Measurements from ENCODE around the gene TJP1. TPM values are rescaled to one million over a fixed set of nuclear protein-coding genes. Genes with fewer than 3 reads are reported as not detected.
"Not testable (repeated sequence)": the region's sequence is repeated elsewhere in the genome, so short reads cannot be mapped to it uniquely, and the experiment has no call there.

TJP1 gene
- total RNA-seq, 1 experiment from 2014 or later, result 59.2 TPM

- H3K36me3 ChIP-seq, result no peaks in the 10 kb centered on the region
- H3K9me3 ChIP-seq (replicated peaks), result no peaks in the 10 kb centered on the region
- peak; percentile 83 for DNase-seq
- H3K27me3 ChIP-seq, result no peaks in the 10 kb centered on the region
- peak overlapping the region; percentile 79 for H3K27ac ChIP-seq
- H3K4me3 ChIP-seq, result peak overlapping the region; percentile 100
- H3K4me1 ChIP-seq, result peaks cover 10% of the 10 kb centered on the region
These were observed 710 bp downstream of the TJP1 start for GRCh38 chr15:29821416-29822099.

DNA sequence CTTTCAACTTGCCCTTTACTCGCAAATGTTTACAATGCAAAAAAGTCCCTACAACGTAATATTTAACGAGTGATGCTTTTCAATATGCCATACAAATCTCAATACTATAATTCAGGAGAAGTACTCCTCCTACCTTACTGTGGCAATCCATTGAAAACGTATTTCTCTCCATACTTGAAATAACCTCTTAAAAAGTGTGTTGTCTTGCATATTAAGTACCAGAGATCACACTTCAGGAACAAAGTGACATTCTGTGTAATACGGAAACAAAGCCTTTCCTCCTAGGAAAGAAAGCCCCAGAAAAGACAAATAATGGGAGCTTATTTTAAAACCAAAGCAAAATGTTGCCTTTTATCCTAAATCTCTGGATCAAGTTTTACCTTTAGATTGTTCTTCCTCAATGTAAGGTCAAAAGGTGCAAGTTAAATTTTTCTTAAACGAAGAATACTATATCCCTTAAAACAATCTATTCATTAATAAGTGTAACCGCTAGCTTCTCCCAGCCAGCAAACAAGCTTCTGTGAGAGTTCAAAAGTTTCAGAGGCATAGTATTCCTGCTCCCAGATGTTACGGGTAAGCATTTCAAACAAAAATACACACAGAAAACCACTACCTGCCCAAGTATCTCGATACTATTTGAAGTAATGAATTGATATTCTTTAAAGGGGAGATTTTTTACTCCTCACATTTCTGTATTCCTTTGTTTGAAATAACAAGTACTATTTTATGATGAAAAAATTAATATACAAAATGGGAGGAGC, 1.7 kb downstream of the TJP1 start:
- Histone ChIP-seq H3K36me3 (no peaks in the 10 kb centered on the region), H3K9me3 (replicated peaks) (no peaks in the 10 kb centered on the region), H3K4me1 (peaks cover 7% of the 10 kb centered on the region), H3K27me3 (no peaks in the 10 kb centered on the region), H3K27ac (peak overlapping the region; percentile 30), H3K4me3 (peak overlapping the region; percentile 100)
- peak in 1 of 2 experiments; percentile 31 for DNase-seq

- H3K36me3 ChIP-seq, result no peaks in the 10 kb centered on the region
- H3K4me1 ChIP-seq, result peaks cover 1% of the 10 kb centered on the region
- no peak overlapping the region for H3K27ac ChIP-seq
- peak overlapping the region; percentile 100 for H3K4me3 ChIP-seq
- no peak for DNase-seq
- no peaks in the 10 kb centered on the region for H3K27me3 ChIP-seq
- no peaks in the 10 kb centered on the region for H3K9me3 ChIP-seq (replicated peaks)
These were observed 2.3 kb downstream of the TJP1 start for GRCh38 chr15:29819979-29820378.

DNA sequence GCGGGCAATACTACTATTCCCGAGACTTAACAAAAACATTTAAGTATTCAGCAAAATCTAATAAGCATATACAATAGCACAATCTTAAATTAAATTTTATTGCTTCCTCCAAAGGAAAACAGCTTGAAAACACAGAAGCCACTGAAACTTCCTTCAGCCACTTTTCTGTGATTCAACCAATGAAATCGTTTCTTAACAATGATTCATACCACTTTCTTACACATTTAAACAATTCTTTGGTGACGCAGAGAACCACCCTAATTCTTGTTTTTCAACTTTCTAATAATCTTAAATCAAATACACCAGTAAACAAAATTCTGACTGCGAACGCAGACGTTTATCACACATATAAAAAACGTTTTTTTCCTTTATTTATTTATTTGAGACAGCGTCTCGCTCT, 4.1 kb downstream of the TJP1 start:
- DNase-seq, result no peak
- no peaks in the 10 kb centered on the region for H3K36me3 ChIP-seq
- H3K4me1 ChIP-seq, result no peaks in the 10 kb centered on the region; the same call in 1 of the 2 replicates
- no peaks in the 10 kb centered on the region for H3K27me3 ChIP-seq
- H3K4me3 ChIP-seq, result no peak overlapping the region
- H3K9me3 ChIP-seq (replicated peaks), result no peaks in the 10 kb centered on the region
- no peak overlapping the region for H3K27ac ChIP-seq

GRCh38 chr15:29817455-29817854, 4.8 kb downstream of the TJP1 start:
- not testable (repeated sequence) for H3K4me1 ChIP-seq; DNase-seq; H3K27ac ChIP-seq; H3K27me3 ChIP-seq; H3K36me3 ChIP-seq; H3K9me3 ChIP-seq (replicated peaks); H3K4me3 ChIP-seq

- Histone ChIP-seq H3K9me3 (replicated peaks) (no peaks in the 10 kb centered on the region), H3K4me3 (no peak overlapping the region), H3K36me3 (no peaks in the 10 kb centered on the region), H3K27ac (no peak overlapping the region), H3K4me1 (no peaks in the 10 kb centered on the region), H3K27me3 (no peaks in the 10 kb centered on the region)
- DNase-seq, result no peak
These were observed 7.1 kb downstream of the TJP1 start for GRCh38 chr15:29815000-29815710.

- Histone ChIP-seq H3K27ac (no peak overlapping the region), H3K4me1 (no peaks in the 10 kb centered on the region), H3K36me3 (no peaks in the 10 kb centered on the region), H3K4me3 (no peak overlapping the region), H3K27me3 (no peaks in the 10 kb centered on the region), H3K9me3 (replicated peaks) (no peaks in the 10 kb centered on the region)
- DNase-seq, result no peak
These were observed 9.3 kb downstream of the TJP1 start for GRCh38 chr15:29813009-29813408.

DNA sequence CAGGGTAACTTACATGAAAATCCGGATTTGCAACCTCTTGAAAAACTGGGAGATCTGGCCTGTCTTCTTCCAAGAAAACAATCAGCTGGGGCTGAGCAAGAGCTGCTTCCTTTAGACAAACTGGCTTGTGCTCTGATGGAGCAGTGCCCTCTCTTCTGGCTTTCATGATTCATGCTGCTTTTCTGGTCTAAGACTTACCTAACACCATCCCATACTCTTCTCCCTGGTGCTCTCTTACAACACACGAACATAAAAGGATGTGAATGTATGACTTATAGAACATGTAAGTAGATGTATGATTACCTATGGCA, 9.9 kb downstream of the TJP1 start:
- no peak overlapping the region for H3K27ac ChIP-seq
- no peaks in the 10 kb centered on the region for H3K36me3 ChIP-seq
- H3K4me1 ChIP-seq, result no peaks in the 10 kb centered on the region

DNA sequence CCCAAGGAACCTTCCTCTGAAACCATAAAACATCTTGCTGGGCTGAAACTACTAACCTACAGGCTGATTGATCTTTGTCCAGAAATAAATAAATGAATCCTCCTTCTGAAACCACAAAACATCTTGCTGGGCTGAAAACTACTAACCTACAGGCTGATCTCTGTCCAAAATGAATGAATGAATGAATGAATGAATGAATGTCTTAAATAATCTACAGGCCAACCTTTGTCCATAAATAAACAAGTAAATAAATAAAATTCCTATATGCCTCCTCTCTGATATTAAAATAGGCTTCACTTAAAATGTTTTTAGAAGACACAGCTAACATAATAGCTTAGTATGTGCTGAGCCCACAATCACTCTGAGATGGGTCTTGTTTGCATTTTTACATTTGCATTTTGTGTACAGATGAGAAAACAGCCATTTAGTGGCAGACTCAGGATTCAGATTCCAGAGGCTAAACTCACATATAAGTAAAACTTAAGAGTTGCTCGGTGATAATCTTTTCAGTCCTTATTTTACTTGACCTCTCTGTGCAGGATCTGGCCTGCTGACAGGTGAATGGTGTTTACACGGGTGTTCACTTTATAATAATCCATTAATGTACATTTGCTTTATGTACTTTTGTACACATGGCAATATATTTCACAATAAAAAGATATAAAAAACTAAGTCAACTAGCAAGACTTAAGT, 10.4 kb downstream of the TJP1 start:
- Histone ChIP-seq H3K4me3 (no peak overlapping the region), H3K27me3 (no peaks in the 10 kb centered on the region), H3K36me3 (no peaks in the 10 kb centered on the region), H3K4me1 (no peaks in the 10 kb centered on the region), H3K27ac (no peak overlapping the region), H3K9me3 (replicated peaks) (no peaks in the 10 kb centered on the region)
- no peak for DNase-seq

More for the DNA sequence above, 9.9 kb downstream of the TJP1 start:
- Histone ChIP-seq H3K27me3 (no peaks in the 10 kb centered on the region), H3K4me3 (no peak overlapping the region), H3K9me3 (replicated peaks) (no peaks in the 10 kb centered on the region)
- no peak for DNase-seq

DNA sequence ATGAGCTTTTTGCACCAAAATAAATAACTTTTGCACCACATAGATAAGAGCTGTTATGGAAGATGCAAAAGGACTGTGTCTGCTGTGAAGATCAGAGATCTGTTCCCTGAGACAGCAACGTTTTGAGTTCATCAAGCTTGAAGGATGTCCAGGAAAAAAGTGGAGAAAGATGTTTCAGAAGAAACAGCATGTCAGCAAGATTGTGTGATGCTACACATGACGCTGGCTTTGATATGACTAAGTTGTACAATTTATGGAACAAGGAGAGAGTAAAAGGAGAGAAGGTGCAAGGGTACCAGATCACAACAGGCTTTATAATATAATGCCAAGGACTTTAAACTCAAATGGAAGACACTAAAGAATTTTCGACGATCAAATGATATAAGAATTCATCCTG, 16.6 kb downstream of the TJP1 start:
- H3K9me3 ChIP-seq (replicated peaks), result no peaks in the 10 kb centered on the region
- no peak overlapping the region for H3K27ac ChIP-seq
- no peak overlapping the region for H3K4me3 ChIP-seq
- no peak for DNase-seq
- H3K36me3 ChIP-seq, result no peaks in the 10 kb centered on the region
- no peaks in the 10 kb centered on the region for H3K27me3 ChIP-seq
- peaks cover 8% of the 10 kb centered on the region for H3K4me1 ChIP-seq

DNA sequence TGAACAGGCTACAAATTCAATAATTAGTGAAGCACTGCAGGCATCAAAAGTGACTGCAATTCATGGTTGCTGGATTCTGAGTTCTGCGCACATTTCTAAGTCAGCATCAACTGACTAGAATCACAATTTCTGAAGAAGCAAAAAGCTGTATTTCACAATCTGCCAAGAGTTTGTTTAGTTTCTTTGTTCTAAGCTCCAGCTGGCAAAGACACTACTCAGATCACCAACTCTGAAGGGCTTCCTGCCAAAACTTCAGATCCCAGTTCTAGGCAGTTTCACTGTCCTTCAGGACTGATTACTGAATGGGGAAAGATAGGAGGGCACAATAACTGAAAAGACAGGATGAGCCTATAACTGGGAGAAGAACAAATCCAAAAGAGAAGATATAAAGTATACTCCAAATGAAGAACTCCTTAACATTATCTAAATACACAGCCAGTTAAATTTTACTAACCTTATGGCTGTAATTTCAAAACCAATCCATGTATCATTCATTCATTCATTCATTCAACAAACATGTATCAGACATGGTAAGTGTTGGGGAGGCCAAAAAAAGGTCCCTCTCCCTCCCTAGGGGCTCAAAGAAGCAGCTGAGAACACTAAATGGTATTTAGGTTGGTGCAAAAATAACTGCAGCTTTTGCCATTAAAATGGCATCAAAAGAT, 17.1 kb downstream of the TJP1 start:
- H3K4me3 ChIP-seq, result no peak overlapping the region
- H3K4me1 ChIP-seq, result peaks cover 8% of the 10 kb centered on the region
- H3K27ac ChIP-seq, result no peak overlapping the region
- H3K36me3 ChIP-seq, result no peaks in the 10 kb centered on the region; the same call in 1 of the 2 replicates
- no peaks in the 10 kb centered on the region for H3K27me3 ChIP-seq
- no peaks in the 10 kb centered on the region for H3K9me3 ChIP-seq (replicated peaks)
- peak in 1 of 2 experiments; percentile 47 for DNase-seq

DNA sequence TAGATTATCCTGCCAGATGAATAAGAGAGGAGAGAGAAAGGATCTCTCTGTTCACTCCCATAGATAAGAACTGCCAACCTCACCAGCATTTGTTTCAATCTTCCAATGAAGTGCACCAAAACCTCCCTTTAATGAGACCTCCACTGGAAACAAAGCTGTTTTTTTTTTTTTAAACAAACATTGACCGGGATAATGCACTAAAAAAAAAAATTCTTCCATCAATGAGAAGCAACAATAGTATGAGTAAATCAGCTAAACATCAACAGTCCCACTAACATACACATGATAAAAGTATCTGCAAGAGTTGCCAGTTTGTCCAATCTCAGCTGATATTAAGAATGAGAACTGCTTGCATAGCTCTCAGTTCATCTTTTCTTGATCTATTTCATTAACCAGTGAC, 19.9 kb downstream of the TJP1 start:
- Histone ChIP-seq H3K27ac (no peak overlapping the region), H3K4me1 (peaks cover 8% of the 10 kb centered on the region), H3K27me3 (no peaks in the 10 kb centered on the region), H3K36me3 (peaks cover 14% of the 10 kb centered on the region), H3K9me3 (replicated peaks) (no peaks in the 10 kb centered on the region), H3K4me3 (no peak overlapping the region)
- DNase-seq, result no peak

- no peaks in the 10 kb centered on the region for H3K27me3 ChIP-seq
- H3K9me3 ChIP-seq (replicated peaks), result no peaks in the 10 kb centered on the region
- H3K4me3 ChIP-seq, result no peak overlapping the region
- peaks cover 14% of the 10 kb centered on the region for H3K36me3 ChIP-seq
- H3K4me1 ChIP-seq, result peaks cover 8% of the 10 kb centered on the region
- no peak for DNase-seq
- H3K27ac ChIP-seq, result no peak overlapping the region
These were observed 21.5 kb downstream of the TJP1 start for GRCh38 chr15:29800491-29801366.

- no peaks in the 10 kb centered on the region for H3K9me3 ChIP-seq (replicated peaks)
- H3K27ac ChIP-seq, result no peak overlapping the region
- H3K4me3 ChIP-seq, result no peak overlapping the region
These were observed 22.4 kb downstream of the TJP1 start for GRCh38 chr15:29799859-29800258.

More at GRCh38 chr15:29799859-29800258, 22.4 kb downstream of the TJP1 start:
- peaks cover 5% of the 10 kb centered on the region for H3K4me1 ChIP-seq
- no peaks in the 10 kb centered on the region for H3K27me3 ChIP-seq
- DNase-seq, result no peak
- peaks cover 14% of the 10 kb centered on the region for H3K36me3 ChIP-seq
